Breast epithelium (tissue), 3 donors: ENCODE data around the gene CD44.

Experiments
- POLR2A ChIP-seq: fragments of 450-650 bp; IDR thresholded peaks from one replicate; pipeline ENCODE4 v1.6.1; 2016; ENCODE audit warnings: antibody characterized with exemption, mild to moderate bottlenecking, moderate library complexity
- TF ChIP-seq, protein P1 (sequence below), 3 donors: fragments of 450-650 bp; IDR thresholded peaks; one replicate each; pipeline ENCODE4 v1.5.1; 2016 to 2017; ENCODE audit warnings: antibody characterized with exemption in 3 of 3, mild to moderate bottlenecking in 3 of 3, moderate library complexity in 3 of 3

DNA sequence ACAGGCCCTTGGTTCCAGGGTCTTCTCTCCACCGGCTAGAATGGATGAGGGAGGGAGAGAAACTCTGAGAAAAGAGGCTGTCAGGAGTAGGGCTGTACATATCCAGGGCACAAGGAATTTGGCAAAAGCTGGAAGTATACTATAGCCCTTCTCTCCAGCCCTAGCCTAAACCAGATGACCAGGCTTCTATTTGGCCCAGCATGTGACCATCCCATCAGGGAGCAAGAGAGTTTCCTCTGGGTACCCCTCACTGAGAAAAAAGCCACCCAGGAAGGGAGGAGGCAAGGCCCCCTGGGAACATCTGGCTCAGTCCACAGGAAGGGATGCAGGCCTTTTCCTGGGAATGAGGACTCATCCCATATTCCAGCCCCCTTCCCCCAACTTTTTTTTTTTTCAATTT, 8.3 kb downstream of the CD44 start:
- TF ChIP-seq, protein P1, sequence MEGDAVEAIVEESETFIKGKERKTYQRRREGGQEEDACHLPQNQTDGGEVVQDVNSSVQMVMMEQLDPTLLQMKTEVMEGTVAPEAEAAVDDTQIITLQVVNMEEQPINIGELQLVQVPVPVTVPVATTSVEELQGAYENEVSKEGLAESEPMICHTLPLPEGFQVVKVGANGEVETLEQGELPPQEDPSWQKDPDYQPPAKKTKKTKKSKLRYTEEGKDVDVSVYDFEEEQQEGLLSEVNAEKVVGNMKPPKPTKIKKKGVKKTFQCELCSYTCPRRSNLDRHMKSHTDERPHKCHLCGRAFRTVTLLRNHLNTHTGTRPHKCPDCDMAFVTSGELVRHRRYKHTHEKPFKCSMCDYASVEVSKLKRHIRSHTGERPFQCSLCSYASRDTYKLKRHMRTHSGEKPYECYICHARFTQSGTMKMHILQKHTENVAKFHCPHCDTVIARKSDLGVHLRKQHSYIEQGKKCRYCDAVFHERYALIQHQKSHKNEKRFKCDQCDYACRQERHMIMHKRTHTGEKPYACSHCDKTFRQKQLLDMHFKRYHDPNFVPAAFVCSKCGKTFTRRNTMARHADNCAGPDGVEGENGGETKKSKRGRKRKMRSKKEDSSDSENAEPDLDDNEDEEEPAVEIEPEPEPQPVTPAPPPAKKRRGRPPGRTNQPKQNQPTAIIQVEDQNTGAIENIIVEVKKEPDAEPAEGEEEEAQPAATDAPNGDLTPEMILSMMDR (IDR thresholded peaks at IDR 0.05), result no peak
- TF ChIP-seq POLR2A, result no peak
